Measurements from ENCODE around the gene TRHDE. TPM values are rescaled to one million over a fixed set of nuclear protein-coding genes. Genes with fewer than 3 reads are reported as not detected.

Gene TRHDE
- total and polyA plus RNA-seq, 2 donors (not counting 1 experiment from before 2014, with no cell fraction given): 7.3 to 8.8 TPM

- H3K27me3 ChIP-seq (ENCODE audit: control insufficient read depth, insufficient read depth, low read length): no peaks in the 10 kb centered on the region
- H3K79me2 ChIP-seq (ENCODE audit: control insufficient read depth, insufficient read depth, low read length): no peaks in the 10 kb centered on the region
- H3K4me2 ChIP-seq (ENCODE audit: extremely low read depth, insufficient read depth, low read length): no peak overlapping the region
- no peaks in the 10 kb centered on the region for H3K9me3 ChIP-seq (ENCODE audit: control insufficient read depth, insufficient read depth, low read depth, low read length)
- peaks cover 7% of the 10 kb centered on the region for H3K4me1 ChIP-seq (ENCODE audit: control insufficient read depth, extremely low read depth, insufficient read depth, low read length)
- TF ChIP-seq CTCF (conservative IDR thresholded peaks at IDR 0.05 in 1 of 2, IDR thresholded peaks at IDR 0.05 in 1 of 2; ENCODE audit: low read depth in 1 of 2, low read length in 2 of 2) (no peak), EZH2 (IDR thresholded peaks at IDR 0.05; ENCODE audit: low read length, missing control alignments) (no peak)
- H3K9ac ChIP-seq (ENCODE audit: insufficient read depth, low read length): no peak overlapping the region
- no peak overlapping the region for H3K27ac ChIP-seq (ENCODE audit: insufficient read depth, low read length)
- H2AFZ ChIP-seq (ENCODE audit: low read length): no peak overlapping the region
- DNase-seq (ENCODE audit: low read depth in 2 of 2): peak; percentile 31 to 91
- H4K20me1 ChIP-seq (ENCODE audit: control insufficient read depth, extremely low read depth, insufficient read depth, low read length): no peaks in the 10 kb centered on the region
- H3K36me3 ChIP-seq (ENCODE audit: control insufficient read depth, insufficient read depth, low read length): no peaks in the 10 kb centered on the region
- H3K4me3 ChIP-seq (replicated peaks in 1 of 4; ENCODE audit: control extremely low read depth in 1 of 4, insufficient read depth in 1 of 4, low read depth in 3 of 4, low read length in 4 of 4): peak overlapping the region in 1 of 4 experiments; percentile 10
Measured at GRCh38 chr12:72230589-72230988, 41.6 kb upstream of the TRHDE start.

- DNase-seq (ENCODE audit: low read depth in 2 of 2): peak in 1 of 2 donors; percentile 10
- no peaks in the 10 kb centered on the region for H3K79me2 ChIP-seq (ENCODE audit: control insufficient read depth, insufficient read depth, low read length)
- H3K4me2 ChIP-seq (ENCODE audit: extremely low read depth, insufficient read depth, low read length): no peak overlapping the region
Measured at GRCh38 chr12:72234886-72235285, 37.3 kb upstream of the TRHDE start.

GRCh38 chr12:72236071-72236705 lies 36.0 kb upstream of the TRHDE start:
- H3K79me2 ChIP-seq (ENCODE audit: control insufficient read depth, insufficient read depth, low read length): no peaks in the 10 kb centered on the region
- no peak overlapping the region for H3K4me2 ChIP-seq (ENCODE audit: extremely low read depth, insufficient read depth, low read length)
- TF ChIP-seq CTCF (conservative IDR thresholded peaks at IDR 0.05 in 1 of 2, IDR thresholded peaks at IDR 0.05 in 1 of 2; ENCODE audit: low read depth in 1 of 2, low read length in 2 of 2) (no peak), EZH2 (IDR thresholded peaks at IDR 0.05; ENCODE audit: low read length, missing control alignments) (no peak)
- peak; percentile 57 for DNase-seq (ENCODE audit: low read depth in 2 of 2)
- no peak overlapping the region for H2AFZ ChIP-seq (ENCODE audit: low read length)
- H3K4me1 ChIP-seq (ENCODE audit: control insufficient read depth, extremely low read depth, insufficient read depth, low read length): peaks cover 9% of the 10 kb centered on the region
- no peaks in the 10 kb centered on the region for H3K36me3 ChIP-seq (ENCODE audit: control insufficient read depth, insufficient read depth, low read length)
- no peaks in the 10 kb centered on the region for H4K20me1 ChIP-seq (ENCODE audit: control insufficient read depth, extremely low read depth, insufficient read depth, low read length)
- H3K9ac ChIP-seq (ENCODE audit: insufficient read depth, low read length): no peak overlapping the region
- no peaks in the 10 kb centered on the region for H3K9me3 ChIP-seq (ENCODE audit: control insufficient read depth, insufficient read depth, low read depth, low read length)
- no peaks in the 10 kb centered on the region for H3K27me3 ChIP-seq (ENCODE audit: control insufficient read depth, insufficient read depth, low read length)
- no peak overlapping the region for H3K27ac ChIP-seq (ENCODE audit: insufficient read depth, low read length)
- no peak overlapping the region for H3K4me3 ChIP-seq (replicated peaks in 1 of 4; ENCODE audit: control extremely low read depth in 1 of 4, insufficient read depth in 1 of 4, low read depth in 3 of 4, low read length in 4 of 4)

More at GRCh38 chr12:72234886-72235285, 37.3 kb upstream of the TRHDE start:
- H3K36me3 ChIP-seq (ENCODE audit: control insufficient read depth, insufficient read depth, low read length): no peaks in the 10 kb centered on the region
- H3K4me3 ChIP-seq (replicated peaks in 1 of 4; ENCODE audit: control extremely low read depth in 1 of 4, insufficient read depth in 1 of 4, low read depth in 3 of 4, low read length in 4 of 4): no peak overlapping the region
- no peak overlapping the region for H3K27ac ChIP-seq (ENCODE audit: insufficient read depth, low read length)
- no peak overlapping the region for H3K9ac ChIP-seq (ENCODE audit: insufficient read depth, low read length)
- H2AFZ ChIP-seq (ENCODE audit: low read length): no peak overlapping the region
- H3K27me3 ChIP-seq (ENCODE audit: control insufficient read depth, insufficient read depth, low read length): no peaks in the 10 kb centered on the region
- H3K4me1 ChIP-seq (ENCODE audit: control insufficient read depth, extremely low read depth, insufficient read depth, low read length): peaks cover 9% of the 10 kb centered on the region
- H4K20me1 ChIP-seq (ENCODE audit: control insufficient read depth, extremely low read depth, insufficient read depth, low read length): no peaks in the 10 kb centered on the region
- TF ChIP-seq EZH2 (IDR thresholded peaks at IDR 0.05; ENCODE audit: low read length, missing control alignments) (no peak), CTCF (conservative IDR thresholded peaks at IDR 0.05 in 1 of 2, IDR thresholded peaks at IDR 0.05 in 1 of 2; ENCODE audit: low read depth in 1 of 2, low read length in 2 of 2) (no peak)
- H3K9me3 ChIP-seq (ENCODE audit: control insufficient read depth, insufficient read depth, low read depth, low read length): no peaks in the 10 kb centered on the region

Data from fibroblast of lung (primary cell).